H1 (cell line): ENCODE results near the gene VPS11. TPM values are rescaled to one million over a fixed set of nuclear protein-coding genes. Genes with fewer than 3 reads are reported as not detected.

ENCODE experiments used
- CTCF ChIA-PET: fragments of 300-600 bp; sonication (Branson Sonifier 250); formaldehyde crosslinking; loops from one replicate; lab custom pipeline; 2021; ENCODE audit not compliant: partially characterized antibody; lab: Charles Lee
- POLR2A ChIA-PET: fragments of 300-600 bp; sonication (Branson Sonifier 250); formaldehyde crosslinking; loops from one replicate; lab custom pipeline; 2021; ENCODE audit warnings: inconsistent platforms; ENCODE audit not compliant: partially characterized antibody; lab: Charles Lee
- DNase-seq, 2 experiments: peaks; one replicate each; pipeline versions ENCODE4 v3.0.0 to v3.0.0-alpha.2; 2010 to 2022; ENCODE audit warnings: low spot score in 2 of 2, low read depth in 1 of 2, mixed read lengths in 1 of 2
- FAIRE-seq: peaks from 2 replicates; lab custom pipeline; 2011; peaks lifted over from hg19 to GRCh38; lab: Jason Lieb, UNC
- H2AFZ ChIP-seq: 2 replicates; pipeline ENCODE4 v1.8.1; 2012; ENCODE audit warnings: low read length, inconsistent platforms
- H2AK5ac ChIP-seq: 2 replicates; pipeline ENCODE4 v1.6.1; 2013; ENCODE audit warnings: low read depth, low read length
- H2BK120ac ChIP-seq: replicated peaks from 2 replicates; pipeline ENCODE3; 2013; ENCODE audit warnings: low read depth, low read length, inconsistent platforms
- H2BK12ac ChIP-seq: 2 replicates; pipeline ENCODE4 v1.6.1; 2013; ENCODE audit warnings: low read depth, low read length
- H2BK15ac ChIP-seq: 2 replicates; pipeline ENCODE4 v1.6.1; 2013; ENCODE audit warnings: low read length
- H2BK20ac ChIP-seq: 2 replicates; pipeline ENCODE4 v1.6.1; 2013; ENCODE audit warnings: low read length
- H2BK5ac ChIP-seq: 2 replicates; pipeline ENCODE4 v1.6.1; 2013; ENCODE audit warnings: low read depth, low read length
- H3K14ac ChIP-seq: 2 replicates; pipeline ENCODE4 v1.6.1; 2013; ENCODE audit warnings: inconsistent platforms; ENCODE audit not compliant: insufficient read length
- H3K18ac ChIP-seq: 2 replicates; pipeline ENCODE4 v1.6.1; 2013; ENCODE audit warnings: low read length; ENCODE audit errors: extremely low read depth
- H3K23ac ChIP-seq: 2 replicates; pipeline ENCODE4 v1.6.1; 2013; ENCODE audit warnings: inconsistent platforms; ENCODE audit not compliant: insufficient read length
- H3K23me2 ChIP-seq: 2 replicates; pipeline ENCODE4 v1.6.1; 2013; ENCODE audit warnings: low read depth, low read length
- H3K27ac ChIP-seq: 2 replicates; pipeline ENCODE4 v1.6.1; 2011; ENCODE audit warnings: low read depth, low read length, inconsistent platforms
- H3K27me3 ChIP-seq, 4 experiments: replicated peaks in 1 of 4; 1 replicate in 1 of 4; 2 replicates in 3 of 4; pipeline versions ENCODE4 v1.6.1 to v1.8.1; 2011 to 2013; ENCODE audit warnings: low read length in 3 of 4, mild to moderate bottlenecking in 3 of 4, inconsistent platforms in 2 of 4, mixed read lengths in 2 of 4, moderate library complexity in 1 of 4; ENCODE audit not compliant: control insufficient read depth in 3 of 4, insufficient read depth in 3 of 4; ENCODE audit errors: extremely low read depth in 1 of 4
- H3K36me3 ChIP-seq, 4 experiments: 2 replicates each; pipeline versions ENCODE4 v1.6.1 to v1.8.1; 2011 to 2013; ENCODE audit warnings: mild to moderate bottlenecking in 4 of 4, low read length in 3 of 4, moderate library complexity in 2 of 4, control low read depth in 1 of 4, inconsistent platforms in 1 of 4; ENCODE audit not compliant: insufficient read depth in 4 of 4, control insufficient read depth in 2 of 4
- H3K4ac ChIP-seq: replicated peaks from 2 replicates; pipeline ENCODE3; 2013; ENCODE audit warnings: low read length, low read depth, mixed read lengths, inconsistent platforms; ENCODE audit not compliant: insufficient read length
- H3K4me1 ChIP-seq, 4 experiments: replicated peaks in 1 of 4; 1 replicate in 1 of 4; 2 replicates in 3 of 4; pipeline versions ENCODE4 v1.6.1 to v1.8.1; 2011 to 2013; ENCODE audit warnings: low read length in 3 of 4, inconsistent platforms in 2 of 4, mixed read lengths in 1 of 4; ENCODE audit not compliant: insufficient read depth in 4 of 4, control insufficient read depth in 3 of 4
- H3K4me2 ChIP-seq, 2 experiments: 2 replicates each; pipeline versions ENCODE4 v1.6.1 to v1.8.1; 2011 to 2013; ENCODE audit warnings: low read depth in 2 of 2, low read length in 2 of 2, control low read depth in 1 of 2, inconsistent platforms in 1 of 2, mild to moderate bottlenecking in 1 of 2; ENCODE audit not compliant: insufficient read depth in 1 of 2
- H3K4me3 ChIP-seq, 4 experiments: fragments of 200-600, 300-600 bp in 1 of 4; sonication (generic), shearing (Covaris generic), sonication (Bioruptor Twin) in 1 of 4; 2 replicates each; pipeline versions ENCODE4 v1.5.1 to v1.8.1; 2011 to 2016; ENCODE audit warnings: low read length in 4 of 4, low read depth in 3 of 4, control low read depth in 2 of 4, inconsistent platforms in 2 of 4, mild to moderate bottlenecking in 2 of 4, mixed read lengths in 1 of 4, moderate library complexity in 1 of 4; ENCODE audit not compliant: insufficient read depth in 2 of 4; ENCODE audit errors: extremely low read depth in 1 of 4
- H3K56ac ChIP-seq: replicated peaks from 2 replicates; pipeline ENCODE3; 2013; ENCODE audit warnings: low read depth, mild to moderate bottlenecking, mixed read lengths, low read length, inconsistent platforms; ENCODE audit not compliant: insufficient read length
- H3K79me1 ChIP-seq: 2 replicates; pipeline ENCODE4 v1.6.1; 2013; ENCODE audit warnings: low read depth, low read length, control low read depth
- H3K79me2 ChIP-seq, 2 experiments: 2 replicates each; pipeline versions ENCODE4 v1.6.1 to v1.8.1; 2012 to 2013; ENCODE audit warnings: low read length in 2 of 2, mild to moderate bottlenecking in 2 of 2, inconsistent platforms in 1 of 2; ENCODE audit not compliant: insufficient read depth in 2 of 2, control insufficient read depth in 1 of 2
- H3K9ac ChIP-seq, 4 experiments: replicated peaks in 1 of 4; 1 replicate in 1 of 4; 2 replicates in 3 of 4; pipeline versions ENCODE4 v1.6.1 to v1.8.1; 2011 to 2013; ENCODE audit warnings: low read depth in 3 of 4, low read length in 3 of 4, control low read depth in 2 of 4, mild to moderate bottlenecking in 2 of 4, moderate library complexity in 2 of 4, inconsistent platforms in 1 of 4; ENCODE audit errors: extremely low read depth in 1 of 4
- H3K9me3 ChIP-seq, 2 experiments: 2 replicates each; pipeline versions ENCODE4 v1.6.1 to v1.8.1; 2012 to 2013; ENCODE audit warnings: mild to moderate bottlenecking in 2 of 2, moderate library complexity in 2 of 2, control low read depth in 1 of 2, inconsistent platforms in 1 of 2, low read depth in 1 of 2, low read length in 1 of 2, mixed read lengths in 1 of 2; ENCODE audit not compliant: insufficient read depth in 2 of 2
- H4K20me1 ChIP-seq, 2 experiments: replicated peaks in 1 of 2; 2 replicates each; pipeline versions ENCODE3 to v1.8.1; 2011 to 2013; ENCODE audit warnings: inconsistent platforms in 2 of 2, low read length in 2 of 2, mild to moderate bottlenecking in 1 of 2; ENCODE audit not compliant: insufficient read depth in 2 of 2, control insufficient read depth in 1 of 2
- H4K5ac ChIP-seq: 2 replicates; pipeline ENCODE4 v1.6.1; 2013; ENCODE audit warnings: low read length, low read depth, mixed read lengths, inconsistent platforms; ENCODE audit not compliant: insufficient read length
- H4K8ac ChIP-seq: 2 replicates; pipeline ENCODE4 v1.8.0; 2013; ENCODE audit warnings: mild to moderate bottlenecking, moderate library complexity, low read length, inconsistent platforms; ENCODE audit not compliant: insufficient read depth; ENCODE audit errors: extremely low read depth
- H4K91ac ChIP-seq: replicated peaks from 2 replicates; pipeline ENCODE3; 2013; ENCODE audit warnings: low read length, mixed read lengths, inconsistent platforms; ENCODE audit not compliant: insufficient read length
- CHD2 ChIP-seq: IDR thresholded peaks from 2 replicates; pipeline ENCODE4 v1.6.1; 2012; ENCODE audit warnings: low read length, improper control_type of control experiment
- EGR1 ChIP-seq: IDR thresholded peaks from 2 replicates; pipeline ENCODE4 v1.6.1; 2011; ENCODE audit warnings: low read depth, low read length, borderline replicate concordance
- FOSL1 ChIP-seq: IDR thresholded peaks from 2 replicates; pipeline ENCODE4 v1.6.1; 2011; ENCODE audit warnings: mild to moderate bottlenecking, low read depth, low read length, moderate library complexity; ENCODE audit not compliant: insufficient read depth
- GABPA ChIP-seq: IDR thresholded peaks from 2 replicates; pipeline ENCODE4 v1.6.1; 2011; ENCODE audit warnings: mild to moderate bottlenecking, low read length, moderate library complexity, borderline replicate concordance; ENCODE audit not compliant: insufficient read depth
- JUN ChIP-seq: IDR thresholded peaks from 2 replicates; pipeline ENCODE4 v1.6.1; 2011; ENCODE audit warnings: low read depth, mild to moderate bottlenecking, improper control_type of control experiment, low read length
- KDM4A ChIP-seq: IDR thresholded peaks from one replicate; pipeline ENCODE4 v1.7.1; 2012; ENCODE audit warnings: low read depth, mild to moderate bottlenecking, moderate library complexity, low read length, inconsistent platforms; ENCODE audit not compliant: severe bottlenecking
- KDM5A ChIP-seq: fragments of 200-600 bp; IDR thresholded peaks from 2 replicates; pipeline ENCODE4 v1.7.1; 2012; ENCODE audit warnings: mild to moderate bottlenecking, low read length, inconsistent platforms, mixed read lengths
- RXRA ChIP-seq: IDR thresholded peaks from 2 replicates; pipeline ENCODE4 v1.6.1; 2011; ENCODE audit warnings: low read depth, mild to moderate bottlenecking, low read length, moderate library complexity; ENCODE audit not compliant: insufficient read depth
- SIX5 ChIP-seq: IDR thresholded peaks from 2 replicates; pipeline ENCODE4 v1.6.1; 2011; ENCODE audit warnings: mild to moderate bottlenecking, low read depth, low read length
- SRF ChIP-seq: IDR thresholded peaks from 2 replicates; pipeline ENCODE4 v1.6.1; 2011; ENCODE audit warnings: mild to moderate bottlenecking, low read depth, low read length, moderate library complexity
- SUZ12 ChIP-seq: fragments of 200-600 bp; sonication (generic); IDR thresholded peaks from 2 replicates; pipeline ENCODE4 v1.6.1; 2012; ENCODE audit warnings: mild to moderate bottlenecking, inconsistent platforms, low read length, moderate library complexity, mixed read lengths
- TAF7 ChIP-seq: optimal IDR thresholded peaks from 2 replicates; pipeline ENCODE3; 2011; ENCODE audit warnings: low read depth, mild to moderate bottlenecking, inconsistent platforms, low read length, moderate library complexity, borderline replicate concordance
- ZNF274 ChIP-seq: IDR thresholded peaks from 2 replicates; pipeline ENCODE4 v1.7.0; 2012; ENCODE audit warnings: low read length, borderline replicate concordance; ENCODE audit errors: extremely low read depth
- WGBS, 2 experiments: shearing (Covaris generic) in 1 of 2; methylation state at CpG; one replicate each; pipeline versions ENCODE4 v1.1.6 to v1.1.7; 2013 to 2015; ENCODE audit warnings: low lambda C conversion rate in 2 of 2, mixed read lengths in 2 of 2, inconsistent platforms in 1 of 2, low coverage in 1 of 2, missing lambda C conversion rate in 1 of 2; ENCODE audit not compliant: insufficient replicate concordance in 2 of 2, insufficient coverage in 1 of 2, insufficient read length in 1 of 2; ENCODE audit errors: extremely low coverage in 1 of 2, missing lambda C conversion rate in 1 of 2; 5-methylcytosine and 5-hydroxymethylcytosine counted together
- polyA plus RNA-seq, 7 experiments: library from polyadenylated mRNA; depleted of rRNA in 3 of 7; stranded (reverse) in 5 of 7; unstranded in 2 of 7; fragments of >200 nt in 5 of 7; fragments of 200-250 nt in 2 of 7; gene quantifications; 1 replicate in 5 of 7; 2 replicates in 1 of 7; 4 replicates in 1 of 7; pipeline versions ENCODE4 v1.2.1 to v1.2.3, GENCODE V29; 2011 to 2013; ENCODE audit warnings: missing spikeins in 2 of 7, mixed read lengths in 2 of 7
- total RNA-seq: library from RNA; stranded (reverse); fragmentation: NEBNext Ultra II Directional; extraction: Animal tissue kit (Norgen Biotek cat#: 25700); gene quantifications from 2 replicates; pipeline ENCODE4 v1.2.1, GENCODE V29; 2021
- TF ChIP-seq, protein P1 (sequence below): IDR thresholded peaks from 2 replicates; pipeline ENCODE4 v1.6.1; 2012; ENCODE audit warnings: inconsistent platforms

The VPS11 gene
- total and polyA plus RNA-seq, 2 of the 8 experiments (the other 6 are each of a cell fraction or from before 2014, with no cell fraction given) = 13.1 to 15.5 TPM

DNA sequence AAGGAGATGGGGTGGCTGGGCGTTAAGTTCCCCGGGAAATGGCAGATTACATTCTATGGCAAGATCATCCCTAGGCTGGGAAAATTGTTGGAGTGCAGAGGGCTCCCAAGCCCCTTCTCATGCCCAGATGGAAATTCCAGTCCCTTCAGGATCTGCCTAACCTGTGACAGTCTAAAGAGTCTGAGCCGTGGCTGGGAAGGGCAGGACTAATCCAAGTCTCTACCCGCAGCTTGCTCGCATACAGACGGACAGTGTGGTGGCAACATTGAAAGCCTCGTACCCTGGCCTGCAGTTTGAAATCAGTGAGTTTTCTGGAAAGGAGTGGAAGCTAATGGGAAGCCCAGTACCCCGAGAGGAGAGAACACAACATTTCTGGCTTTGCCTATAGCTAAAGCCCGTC, 20.8 kb downstream of the VPS11 start:
- H3K4me1 ChIP-seq = peaks cover 0 to 14% (median 4%) of the 10 kb centered on the region in 4 experiments; a peak in 6 of 7 replicates
- H3K27me3 ChIP-seq = no peaks in the 10 kb centered on the region
- H3K79me1 ChIP-seq = peaks cover 16% of the 10 kb centered on the region
- ChIA-PET POLR2A (interaction anchor here (0.9 to 9.2 kb wide), 6 partner anchors 8 to 235 kb away, joined by 3 to 141 read pairs (median 4); partner anchors contain the start of genes C2CD2L and DPAGT1), CTCF (interaction anchor here (0.6 kb wide), 1 partner anchor 38 kb away, joined by 3 read pairs; no protein-coding TSS in a partner anchor)
- no peak overlapping the region for H3K56ac ChIP-seq
- no peaks in the 10 kb centered on the region for H3K9me3 ChIP-seq
- H3K4me3 ChIP-seq = no peak overlapping the region
- no peak overlapping the region for H3K23ac ChIP-seq
- H3K27ac ChIP-seq = no peak overlapping the region
- H3K9ac ChIP-seq = no peak overlapping the region
- H4K5ac ChIP-seq = no peak overlapping the region
- FAIRE-seq (no peak), DNase-seq (no peak)
- H3K4me2 ChIP-seq = no peak overlapping the region
- H3K18ac ChIP-seq = no peak overlapping the region
- H3K79me2 ChIP-seq = peaks cover 9 to 32% of the 10 kb centered on the region in 2 experiments
- H2AFZ ChIP-seq = no peak overlapping the region
- H4K91ac ChIP-seq = no peak overlapping the region
- H3K36me3 ChIP-seq = peaks cover 3 to 33% (median 13%) of the 10 kb centered on the region in 4 experiments; a peak in 5 of 8 replicates
- H3K4ac ChIP-seq = no peak overlapping the region
- H2BK5ac ChIP-seq = no peak overlapping the region
- H2BK120ac ChIP-seq = no peak overlapping the region
- H2BK20ac ChIP-seq = no peak overlapping the region
- peaks cover 10 to 14% of the 10 kb centered on the region in 2 experiments for H4K20me1 ChIP-seq
- H2AK5ac ChIP-seq = no peak overlapping the region
- peaks cover 7% of the 10 kb centered on the region; the same call in 1 of the 2 replicates for H3K23me2 ChIP-seq
- WGBS, 2 experiments = 88% methylated on average over 9 of the region's 9 CpGs; no CpG with 5 or more reads in 1 of the 2 experiments
- H4K8ac ChIP-seq = no peak overlapping the region
- H2BK15ac ChIP-seq = no peak overlapping the region
- no peak overlapping the region for H3K14ac ChIP-seq
- H2BK12ac ChIP-seq = no peak overlapping the region
- TF ChIP-seq SIX5 (no peak), FOSL1 (no peak), RXRA (no peak), JUN (no peak), CHD2 (no peak), KDM5A (no peak), GABPA (no peak), SRF (no peak), TAF7 (no peak), SUZ12 (no peak), ZNF274 (no peak), KDM4A (no peak), EGR1 (no peak)
- TF ChIP-seq, protein P1, sequence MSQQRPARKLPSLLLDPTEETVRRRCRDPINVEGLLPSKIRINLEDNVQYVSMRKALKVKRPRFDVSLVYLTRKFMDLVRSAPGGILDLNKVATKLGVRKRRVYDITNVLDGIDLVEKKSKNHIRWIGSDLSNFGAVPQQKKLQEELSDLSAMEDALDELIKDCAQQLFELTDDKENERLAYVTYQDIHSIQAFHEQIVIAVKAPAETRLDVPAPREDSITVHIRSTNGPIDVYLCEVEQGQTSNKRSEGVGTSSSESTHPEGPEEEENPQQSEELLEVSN = no peak
